Measurements from ENCODE around the gene SFPQ.
"Not testable (repeated sequence)": the region's sequence is repeated elsewhere in the genome, so short reads cannot be mapped to it uniquely, and the experiment has no call there.

The SFPQ gene

GRCh38 chr1:35186239-35186638, 6.7 kb downstream of the SFPQ start:
- no peak for DNase-seq

- no peak for DNase-seq
These were observed 7.7 kb downstream of the SFPQ start for GRCh38 chr1:35185200-35185599.

- no peak for DNase-seq
These were observed 8.3 kb downstream of the SFPQ start for GRCh38 chr1:35184495-35185199.

- no peak for DNase-seq
These were observed 11.0 kb downstream of the SFPQ start for GRCh38 chr1:35181790-35182455.

GRCh38 chr1:35180776-35181374, 12.1 kb downstream of the SFPQ start:
- peak; percentile 25 for DNase-seq

- no peak for DNase-seq
These were observed 13.0 kb downstream of the SFPQ start for GRCh38 chr1:35179908-35180307.

GRCh38 chr1:35178874-35179380, 14.0 kb downstream of the SFPQ start:
- DNase-seq: no peak

- no peak for DNase-seq
These were observed 14.7 kb downstream of the SFPQ start for GRCh38 chr1:35178295-35178695.

- DNase-seq: no peak
These were observed 15.6 kb downstream of the SFPQ start for GRCh38 chr1:35177237-35177786.

GRCh38 chr1:35175602-35176001, 17.3 kb downstream of the SFPQ start:
- DNase-seq: no peak

GRCh38 chr1:35175098-35175576, 17.8 kb downstream of the SFPQ start:
- DNase-seq: no peak

GRCh38 chr1:35173909-35174540, 18.9 kb downstream of the SFPQ start:
- DNase-seq: no peak

- no peak for DNase-seq
These were observed 19.5 kb downstream of the SFPQ start for GRCh38 chr1:35173491-35173890.

- DNase-seq: no peak
These were observed 20.9 kb downstream of the SFPQ start for GRCh38 chr1:35172022-35172421.

GRCh38 chr1:35171579-35171978, 21.4 kb downstream of the SFPQ start:
- no peak for DNase-seq

- no peak for DNase-seq
These were observed 28.1 kb downstream of the SFPQ start for GRCh38 chr1:35164893-35165292.

GRCh38 chr1:35151220-35151619, 41.7 kb downstream of the SFPQ start:
- DNase-seq: no peak

GRCh38 chr1:35145892-35146549, 46.9 kb downstream of the SFPQ start:
- DNase-seq: not testable (repeated sequence)

- no peak for DNase-seq
These were observed 49.0 kb downstream of the SFPQ start for GRCh38 chr1:35143737-35144508.

- DNase-seq: not testable (repeated sequence)
These were observed 50.2 kb downstream of the SFPQ start for GRCh38 chr1:35142728-35143127.

GRCh38 chr1:35142294-35142693, 50.7 kb downstream of the SFPQ start:
- DNase-seq: not testable (repeated sequence)

- DNase-seq: not testable (repeated sequence)
These were observed 55.4 kb downstream of the SFPQ start for GRCh38 chr1:35137590-35137989.
